HepG2 (cell line): ENCODE data around the gene PRKAG3. TPM values are rescaled to one million over a fixed set of nuclear protein-coding genes. Genes with fewer than 3 reads are reported as not detected.

ENCODE experiments used
- ATF1 ChIP-seq: IDR thresholded peaks from 2 replicates; pipeline ENCODE4 v1.6.1; 2016; ENCODE audit warnings: mild to moderate bottlenecking, control low read depth
- DR1 ChIP-seq: sonication (generic); formaldehyde crosslinking; IDR thresholded peaks from 2 replicates; pipeline ENCODE4 v1.8.0; 2021; ENCODE audit warnings: mild to moderate bottlenecking, missing genetic modification reagents, inconsistent platforms
- GFI1 ChIP-seq: sonication (generic); formaldehyde crosslinking; IDR thresholded peaks from 2 replicates; pipeline ENCODE4 v1.5.0; 2020; ENCODE audit warnings: missing genetic modification reagents, mild to moderate bottlenecking, borderline replicate concordance
- GTF2F1 ChIP-seq: fragments of 150-350 bp; IDR thresholded peaks from 2 replicates; pipeline ENCODE4 v1.6.1; 2014; ENCODE audit warnings: low read length
- JARID2 ChIP-seq: sonication (generic); formaldehyde crosslinking; IDR thresholded peaks from 2 replicates; pipeline ENCODE4 v1.8.1; 2023; ENCODE audit warnings: missing genetic modification reagents, inconsistent platforms; ENCODE audit not compliant: insufficient replicate concordance
- KDM5A ChIP-seq: fragments of 200-600 bp; sonication (generic); IDR thresholded peaks from 2 replicates; pipeline ENCODE4 v1.7.0; 2018; ENCODE audit warnings: antibody characterized with exemption, mild to moderate bottlenecking, low read length, borderline replicate concordance
- MAX ChIP-seq: IDR thresholded peaks from 2 replicates; pipeline ENCODE4 v1.6.1; 2012; ENCODE audit warnings: inconsistent platforms
- MBD4 ChIP-seq: IDR thresholded peaks from 2 replicates; pipeline ENCODE4 v1.6.1; 2012; ENCODE audit warnings: low read length, inconsistent platforms, borderline replicate concordance
- MED1 ChIP-seq: sonication (generic); formaldehyde crosslinking; IDR thresholded peaks from 2 replicates; pipeline ENCODE4 v1.4.0; 2020; ENCODE audit warnings: missing genetic modification reagents
- MEIS1 ChIP-seq: sonication (generic); formaldehyde crosslinking; IDR thresholded peaks from 2 replicates; pipeline ENCODE4 v1.9.0; 2021; ENCODE audit warnings: mild to moderate bottlenecking, missing genetic modification reagents, moderate library complexity, borderline replicate concordance
- NBN ChIP-seq: fragments of 450-650 bp; conservative IDR thresholded peaks from 2 replicates; pipeline ENCODE4 v1.6.1; 2017
- NFRKB ChIP-seq: fragments of 450-650 bp; IDR thresholded peaks from 2 replicates; pipeline ENCODE4 v1.6.1; 2017
- NR0B2 ChIP-seq: sonication (generic); formaldehyde crosslinking; IDR thresholded peaks from 2 replicates; pipeline ENCODE4 v1.4.0; 2020; ENCODE audit warnings: mild to moderate bottlenecking, missing genetic modification reagents
- PAX8 ChIP-seq: sonication (generic); formaldehyde crosslinking; IDR thresholded peaks from 2 replicates; pipeline ENCODE4 v1.8.0; 2022; ENCODE audit warnings: mild to moderate bottlenecking, missing genetic modification reagents, borderline replicate concordance
- PHB2 ChIP-seq: fragments of 450-650 bp; IDR thresholded peaks from 2 replicates; pipeline ENCODE4 v1.6.1; 2018; ENCODE audit not compliant: partially characterized antibody
- POLR2A ChIP-seq, 2 experiments: IDR thresholded peaks; 2 replicates each; pipeline ENCODE4 v1.6.1; 2011; ENCODE audit warnings: low read depth in 2 of 2, low read length in 2 of 2, mild to moderate bottlenecking in 1 of 2, moderate library complexity in 1 of 2; ENCODE audit not compliant: insufficient read depth in 1 of 2
- PRPF4 ChIP-seq: fragments of 200-400 bp; formaldehyde crosslinking; IDR thresholded peaks from 2 replicates; pipeline ENCODE4 v1.6.1; 2016; ENCODE audit warnings: low read length, low read depth; ENCODE audit not compliant: poor library complexity, severe bottlenecking
- SATB2 ChIP-seq: sonication (generic); formaldehyde crosslinking; IDR thresholded peaks from 2 replicates; pipeline ENCODE4 v1.5.0; 2020; ENCODE audit warnings: missing genetic modification reagents
- TCF7L2 ChIP-seq: IDR thresholded peaks from 2 replicates; pipeline ENCODE4 v1.6.1; 2011; ENCODE audit warnings: mild to moderate bottlenecking, low read depth, low read length, moderate library complexity
- TRIM22 ChIP-seq: fragments of 450-650 bp; IDR thresholded peaks from 2 replicates; pipeline ENCODE4 v1.6.1; 2017
- ZBTB49 ChIP-seq: sonication (generic); formaldehyde crosslinking; IDR thresholded peaks from 2 replicates; pipeline ENCODE4 v1.4.0; 2020; ENCODE audit warnings: missing genetic modification reagents, borderline replicate concordance
- ZC3H4 ChIP-seq: sonication (generic); formaldehyde crosslinking; IDR thresholded peaks from 2 replicates; pipeline ENCODE4 v1.4.0; 2020; ENCODE audit warnings: missing genetic modification reagents, borderline replicate concordance
- ZFAT ChIP-seq: sonication (generic); formaldehyde crosslinking; conservative IDR thresholded peaks from 2 replicates; pipeline ENCODE4 v1.8.1; 2023; ENCODE audit warnings: missing genetic modification reagents, inconsistent platforms
- ZNF180 ChIP-seq: sonication (generic); formaldehyde crosslinking; IDR thresholded peaks from 2 replicates; pipeline ENCODE4 v1.4.0; 2020; ENCODE audit warnings: low read depth, missing genetic modification reagents, borderline replicate concordance
- ZNF205 ChIP-seq: IDR thresholded peaks from 2 replicates; pipeline ENCODE4 v1.6.1; 2018; ENCODE audit warnings: missing biosample characterization, missing genetic modification reagents
- ZNF350 ChIP-seq: sonication (generic); formaldehyde crosslinking; IDR thresholded peaks from 2 replicates; pipeline ENCODE4 v1.4.0; 2020; ENCODE audit warnings: mild to moderate bottlenecking, low read depth, missing genetic modification reagents, borderline replicate concordance
- ZNF615 ChIP-seq: sonication (generic); formaldehyde crosslinking; IDR thresholded peaks from 2 replicates; pipeline ENCODE4 v1.5.0; 2020; ENCODE audit warnings: mild to moderate bottlenecking, missing genetic modification reagents, borderline replicate concordance
- ZSCAN25 ChIP-seq: sonication (generic); formaldehyde crosslinking; IDR thresholded peaks from 2 replicates; pipeline ENCODE4 v1.8.0; 2022; ENCODE audit warnings: mild to moderate bottlenecking, missing genetic modification reagents
- ZSCAN30 ChIP-seq: sonication (generic); formaldehyde crosslinking; IDR thresholded peaks from 2 replicates; pipeline ENCODE4 v1.5.0; 2020; ENCODE audit warnings: mild to moderate bottlenecking, missing genetic modification reagents
- polyA plus RNA-seq, 8 experiments: library from polyadenylated mRNA; depleted of rRNA in 3 of 8; stranded (reverse) in 7 of 8; unstranded in 1 of 8; fragments of >200 nt; fragmentation: Illumina TruSeq in 4 of 8; extraction: Trizol in 4 of 8; gene quantifications; 2 replicates each; pipeline versions ENCODE4 v1.2.1 to v1.2.3, GENCODE V29; 2011 to 2016; ENCODE audit warnings: low read depth in 4 of 8, missing spikeins in 1 of 8, mixed read lengths in 1 of 8; ENCODE audit not compliant: insufficient read depth in 1 of 8
- total RNA-seq, 5 experiments: library from RNA; depleted of rRNA; stranded (reverse); fragments of >200 nt; fragmentation: Illumina TruSeq; extraction: Trizol; gene quantifications; 2 replicates each; pipeline ENCODE4 v1.2.3, GENCODE V29; 2016; ENCODE audit warnings: low read depth in 1 of 5

Gene PRKAG3
- total and polyA plus RNA-seq, 2 of the 13 experiments (the other 11 are each of a cell fraction or from before 2014, with no cell fraction given) = not detected

GRCh38 chr2:218781691-218782527 is 49.7 kb downstream of the PRKAG3 start, which contains the start of gene CYP27A1 (continued):
- peak; percentile 71 for TF ChIP-seq DR1 (CRISPR knock-in tag)
- no peak for TF ChIP-seq PRPF4
- TF ChIP-seq POLR2A (IDR thresholded peaks at IDR 0.05; ENCODE audit: insufficient read depth in 1 of 2, low read depth in 2 of 2, low read length in 2 of 2) = peak; percentile 77 to 90
- peak; percentile 76 for TF ChIP-seq SATB2 (CRISPR knock-in tag)
- no peak for TF ChIP-seq NBN
- no peak for TF ChIP-seq TCF7L2
- TF ChIP-seq ZFAT (CRISPR knock-in tag) = no peak
- TF ChIP-seq KDM5A = peak; percentile 65; the same call in 1 of the 2 replicates
- TF ChIP-seq ZNF205 (CRISPR knock-in tag) = peak; percentile 79; the same call in 1 of the 2 replicates
- TF ChIP-seq PHB2 = no peak
- peak; percentile 97 for TF ChIP-seq MEIS1 (CRISPR knock-in tag)
- TF ChIP-seq ATF1 (CRISPR knock-in tag) = no peak
- peak; percentile 86 for TF ChIP-seq ZSCAN25 (CRISPR knock-in tag)
- no peak for TF ChIP-seq NFRKB
- TF ChIP-seq GFI1 (CRISPR knock-in tag) = peak; percentile 69
- TF ChIP-seq PAX8 = peak; percentile 99
- peak; percentile 88 for TF ChIP-seq MAX
- TF ChIP-seq ZSCAN30 = no peak
- no peak; the same call in 1 of the 2 replicates for TF ChIP-seq ZNF615 (CRISPR knock-in tag)
- no peak for TF ChIP-seq MBD4
- TF ChIP-seq JARID2 (CRISPR knock-in tag) = peak; percentile 79
- peak; percentile 92 for TF ChIP-seq ZNF350 (CRISPR knock-in tag)
- TF ChIP-seq NR0B2 = no peak; the same call in 1 of the 2 replicates
- TF ChIP-seq ZBTB49 = no peak; the same call in 1 of the 2 replicates
- no peak for TF ChIP-seq TRIM22
- peak; percentile 30; the same call in 1 of the 2 replicates for TF ChIP-seq ZNF180 (CRISPR knock-in tag)
- no peak for TF ChIP-seq GTF2F1
- TF ChIP-seq MED1 (CRISPR knock-in tag) = peak; percentile 90
- peak; percentile 26 for TF ChIP-seq ZC3H4 (CRISPR knock-in tag)
